ENCODE data around the gene INSC. TPM values are rescaled to one million over a fixed set of nuclear protein-coding genes. Genes with fewer than 3 reads are reported as not detected.

INSC gene
- total and polyA plus RNA-seq, 2 of the 8 experiments (the other 6 are each of a cell fraction or from before 2014, with no cell fraction given), result 0.58 to 0.59 TPM

DNA sequence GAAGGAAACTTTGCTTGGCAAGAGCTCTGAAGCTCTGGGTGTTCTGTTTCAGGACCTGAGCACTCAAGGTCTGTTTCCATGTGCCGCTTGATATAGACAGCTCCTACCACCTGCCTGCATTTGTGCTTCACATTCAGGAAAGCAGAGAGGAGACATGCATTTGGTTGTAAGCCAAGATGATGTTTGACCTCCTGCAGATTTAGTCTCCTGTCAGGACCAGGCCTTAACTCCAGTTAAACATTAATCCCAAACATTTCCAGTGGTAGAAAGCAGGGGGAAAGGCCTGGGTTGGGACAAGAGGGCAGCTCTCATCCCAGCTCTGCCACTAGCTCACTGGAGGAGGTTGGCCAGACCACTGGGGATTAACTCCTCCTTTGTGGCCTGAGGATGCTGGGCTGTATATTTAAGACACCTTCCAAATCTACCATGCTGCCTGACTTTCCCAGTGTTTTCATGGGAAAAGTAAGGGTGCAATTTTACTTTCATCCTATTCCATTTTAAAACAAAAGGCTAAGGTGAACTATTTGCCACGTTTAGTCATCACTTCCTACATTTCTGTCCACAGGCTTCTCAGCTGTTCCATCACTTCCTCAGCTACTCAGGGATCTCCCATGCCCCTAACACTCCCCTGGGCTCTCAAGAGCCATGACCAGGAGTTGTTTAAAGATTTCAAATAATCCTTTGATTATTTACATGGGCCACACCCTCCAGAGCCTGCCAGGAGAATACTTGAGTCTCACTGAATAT is 80.9 kb downstream of the INSC start (continued):
- TF ChIP-seq ZNF274 (IDR thresholded peaks at IDR 0.05; ENCODE audit: borderline replicate concordance, extremely low read depth, low read length), result no peak
- no peak for TF ChIP-seq SRF (IDR thresholded peaks at IDR 0.05; ENCODE audit: low read depth, low read length)
